ENCODE measurements around the gene SRGAP2C.
"Not testable (repeated sequence)": the region's sequence is repeated elsewhere in the genome, so short reads cannot be mapped to it uniquely, and the experiment has no call there.

Gene SRGAP2C

DNA sequence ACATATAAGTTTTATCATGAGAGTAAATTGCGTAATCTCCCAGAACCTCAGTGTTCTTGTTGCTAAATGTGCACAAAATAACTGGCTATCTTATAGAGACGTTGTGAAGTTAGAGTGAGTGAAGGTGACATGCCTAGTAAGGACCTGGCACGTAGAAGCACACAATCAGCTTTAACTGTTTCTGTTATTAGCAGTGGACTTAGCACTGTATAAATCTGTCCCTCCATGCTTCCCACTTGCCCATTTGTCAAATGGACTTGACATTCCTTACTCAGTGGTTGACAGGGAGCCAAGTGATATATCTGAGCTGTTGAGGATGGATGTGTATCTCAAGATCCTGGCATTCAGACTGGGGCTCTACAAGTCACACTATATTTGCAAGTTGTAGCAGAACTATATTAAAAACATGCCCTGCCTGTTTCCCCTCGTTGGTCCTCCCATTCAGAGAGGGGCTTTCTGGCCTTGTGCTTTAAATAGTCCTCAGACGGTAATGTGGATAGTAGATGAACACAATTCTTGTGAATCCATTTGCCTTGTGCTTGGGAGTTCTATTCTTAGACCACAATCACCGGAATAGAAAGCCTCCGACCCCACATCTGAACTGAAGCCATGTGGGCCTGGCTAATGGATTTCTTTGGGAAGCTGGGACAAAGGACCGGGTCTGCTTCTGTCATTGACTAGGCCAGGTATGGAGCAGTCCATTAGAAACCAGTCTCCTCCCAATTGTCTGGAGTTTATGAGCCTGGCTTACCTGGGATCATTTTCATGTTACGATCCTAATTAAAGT lies 43.0 kb downstream of the SRGAP2C start:
- DNase-seq (ENCODE audit: low spot score) = not testable (repeated sequence)

DNA sequence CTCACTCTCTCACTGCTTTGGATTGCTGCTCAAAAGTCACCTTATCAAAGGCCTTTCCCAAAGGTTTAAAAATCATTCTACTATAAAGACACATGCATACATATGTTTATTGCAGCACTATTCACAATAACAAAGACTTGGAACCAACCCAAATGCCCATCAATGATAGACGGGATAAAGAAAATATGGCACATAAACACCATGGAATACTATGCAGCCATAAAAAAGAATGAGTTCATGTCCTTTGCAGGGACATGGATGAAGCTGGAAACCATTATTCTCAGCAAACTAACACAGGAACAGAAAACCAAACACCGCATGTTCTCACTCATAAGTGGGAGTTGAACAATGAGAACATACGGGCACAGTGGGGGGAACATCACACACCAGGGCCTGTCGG lies 45.9 kb downstream of the SRGAP2C start:
- not testable (repeated sequence) for DNase-seq (ENCODE audit: low spot score)

DNA sequence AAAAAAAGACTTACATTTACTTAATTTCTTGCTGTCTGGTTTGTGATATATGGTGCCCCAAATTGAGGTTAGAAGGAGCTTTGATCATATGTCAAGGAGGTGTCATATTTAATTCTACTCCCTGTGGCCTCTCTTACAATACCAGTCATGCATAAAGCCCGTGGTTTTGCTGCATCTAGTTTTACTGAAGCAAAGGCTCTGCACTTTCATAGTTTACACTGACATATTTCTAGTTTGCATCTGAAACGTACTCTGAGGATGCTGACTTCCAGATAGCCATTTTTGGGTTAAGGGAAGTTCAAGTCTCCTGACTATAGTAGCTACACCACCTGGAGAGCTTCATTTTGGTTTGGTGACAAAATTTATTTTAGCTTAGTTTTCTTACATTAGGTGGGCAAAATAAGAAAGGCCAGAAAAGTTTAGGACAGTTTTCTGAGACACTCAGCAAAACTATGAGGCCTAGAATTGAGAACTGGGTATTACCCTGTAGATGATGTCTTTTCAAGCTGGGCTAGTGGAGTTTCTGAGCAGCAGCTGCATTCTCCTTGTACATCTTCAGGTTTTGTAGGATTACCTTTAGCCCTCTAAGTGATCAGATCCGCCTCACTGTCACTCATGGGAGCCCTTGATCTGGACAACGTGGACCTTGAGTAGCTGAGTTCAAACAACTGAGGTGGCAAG lies 47.8 kb downstream of the SRGAP2C start:
- not testable (repeated sequence) for DNase-seq (ENCODE audit: low spot score)

DNA sequence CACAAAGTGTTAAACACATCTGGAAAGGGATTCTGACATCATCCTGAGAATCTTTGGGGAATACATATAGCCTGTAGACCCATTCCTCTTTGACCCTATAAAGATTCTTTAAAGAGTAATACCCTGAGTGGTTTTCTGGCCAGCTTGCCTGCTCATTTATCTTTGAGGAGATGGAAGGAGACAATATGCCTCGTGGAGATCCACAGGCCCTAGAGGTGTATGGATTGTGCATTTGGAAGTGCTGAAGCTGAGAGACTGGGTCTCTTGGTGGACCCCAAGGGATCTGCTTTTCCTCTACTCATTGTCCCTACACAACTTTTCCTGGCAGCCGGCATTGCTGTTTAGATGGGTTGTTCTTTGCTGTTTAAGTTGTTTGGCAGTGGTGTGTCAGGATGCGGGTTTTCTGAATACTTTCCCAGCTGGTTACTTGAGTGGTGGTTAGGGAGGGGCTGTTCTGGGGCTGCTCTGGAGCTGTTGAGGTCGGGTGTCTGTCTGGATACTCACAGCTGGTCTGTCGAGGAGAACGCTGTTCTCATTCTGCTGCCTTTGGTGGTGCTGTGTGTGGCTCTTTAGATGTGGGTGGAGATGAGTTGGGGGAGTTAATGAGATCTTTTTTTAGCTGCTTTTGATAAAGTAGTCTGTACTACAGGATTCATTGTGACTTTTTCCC lies 49.5 kb downstream of the SRGAP2C start:
- DNase-seq (ENCODE audit: low spot score) = not testable (repeated sequence)

DNA sequence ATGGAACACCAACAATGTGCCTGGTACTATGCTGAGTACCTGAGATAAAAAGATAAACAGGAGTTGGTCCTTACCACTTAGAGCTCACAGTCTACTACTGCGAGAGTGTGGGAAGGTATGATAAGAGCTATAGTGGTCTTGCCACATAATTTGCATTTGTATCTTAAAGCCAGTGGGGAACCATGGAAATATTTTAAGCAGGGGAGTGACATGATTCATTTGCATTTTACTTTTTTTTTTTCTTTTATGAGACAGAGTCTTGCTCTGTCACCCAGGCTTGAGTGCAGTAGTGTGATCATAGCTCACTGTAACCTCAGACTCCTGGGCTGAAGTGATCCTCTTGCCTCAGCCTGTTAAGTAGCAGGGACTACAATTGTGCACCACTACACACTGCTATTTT lies 53.6 kb downstream of the SRGAP2C start:
- not testable (repeated sequence) for DNase-seq (ENCODE audit: low spot score)

DNA sequence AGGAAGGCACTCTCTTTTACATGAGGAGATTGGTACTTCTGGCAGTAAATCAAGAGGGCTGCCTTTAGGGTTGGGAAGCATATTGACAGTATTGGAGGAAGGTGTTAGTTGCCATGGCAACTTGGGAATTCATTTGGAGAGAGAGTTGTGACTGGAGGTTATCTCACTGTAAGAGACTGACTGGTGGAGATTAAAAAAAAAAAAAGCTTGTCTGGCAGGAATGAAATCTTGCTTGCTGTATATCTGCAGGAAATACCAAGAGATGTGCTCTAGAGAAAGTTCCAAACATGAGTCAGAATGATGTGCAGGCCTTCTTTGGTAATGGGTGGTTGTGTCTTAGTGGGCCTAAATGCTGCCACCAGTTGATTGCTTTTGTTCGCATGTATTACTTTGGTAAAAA lies 59.1 kb downstream of the SRGAP2C start:
- DNase-seq (ENCODE audit: low spot score) = not testable (repeated sequence)

DNA sequence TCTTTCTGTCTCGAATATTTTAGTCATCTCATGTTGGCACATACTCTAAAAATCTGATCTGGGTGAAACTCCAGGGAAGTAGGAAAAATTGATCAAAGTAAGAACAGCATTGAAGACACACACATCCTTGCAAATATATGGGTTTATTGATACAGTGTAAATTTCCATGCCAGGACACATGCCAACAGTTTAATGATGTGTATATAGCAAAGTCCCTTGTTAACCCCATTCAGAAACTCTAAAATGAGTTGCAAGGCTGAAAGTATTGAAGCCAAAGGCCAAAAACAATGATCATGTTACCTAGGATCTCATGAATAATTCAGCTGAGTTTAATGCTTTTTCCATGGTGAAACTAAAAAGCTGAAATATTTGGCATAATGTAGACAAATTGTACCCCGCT lies 61.6 kb downstream of the SRGAP2C start:
- not testable (repeated sequence) for DNase-seq (ENCODE audit: low spot score)

DNA sequence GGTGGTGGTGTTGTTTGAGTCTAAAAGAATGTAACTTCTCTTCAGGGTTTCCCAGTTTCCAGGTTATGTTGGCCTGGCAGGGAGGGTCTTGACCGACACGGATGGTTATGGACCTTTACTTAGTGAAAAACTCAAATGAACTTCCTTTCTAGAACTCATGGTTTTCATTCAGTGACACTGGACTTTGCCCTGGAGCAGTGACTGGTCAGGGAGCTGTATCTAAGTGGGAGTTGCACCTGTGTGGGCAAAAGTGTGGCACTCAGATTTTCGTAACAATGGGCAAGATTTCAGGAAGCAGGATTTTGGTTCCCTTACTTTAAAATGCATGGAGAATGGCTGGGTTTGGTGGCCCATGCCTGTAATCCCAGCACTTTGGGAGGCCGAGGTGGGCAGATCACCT lies 67.9 kb downstream of the SRGAP2C start:
- DNase-seq (ENCODE audit: low spot score) = not testable (repeated sequence)

DNA sequence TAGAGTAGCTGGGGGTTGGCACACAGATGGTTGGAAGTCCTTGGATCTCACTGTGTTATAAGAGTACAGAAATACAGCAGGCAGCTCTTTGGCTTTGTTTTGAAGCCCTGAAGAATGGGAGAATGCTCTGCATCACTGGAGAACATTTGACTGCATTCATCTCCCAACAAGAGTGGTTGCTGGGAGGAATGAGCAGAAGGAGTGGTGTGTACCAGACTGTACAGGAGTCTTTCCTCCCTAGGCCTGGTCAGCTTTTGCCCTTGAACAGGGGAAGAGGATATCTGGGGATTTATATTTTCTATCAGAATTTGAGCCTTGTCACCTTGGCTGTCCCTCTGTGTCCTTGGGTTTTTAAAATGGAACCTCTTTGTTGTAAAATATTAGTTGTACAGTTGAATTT lies 69.8 kb downstream of the SRGAP2C start:
- not testable (repeated sequence) for DNase-seq (ENCODE audit: low spot score)

DNA sequence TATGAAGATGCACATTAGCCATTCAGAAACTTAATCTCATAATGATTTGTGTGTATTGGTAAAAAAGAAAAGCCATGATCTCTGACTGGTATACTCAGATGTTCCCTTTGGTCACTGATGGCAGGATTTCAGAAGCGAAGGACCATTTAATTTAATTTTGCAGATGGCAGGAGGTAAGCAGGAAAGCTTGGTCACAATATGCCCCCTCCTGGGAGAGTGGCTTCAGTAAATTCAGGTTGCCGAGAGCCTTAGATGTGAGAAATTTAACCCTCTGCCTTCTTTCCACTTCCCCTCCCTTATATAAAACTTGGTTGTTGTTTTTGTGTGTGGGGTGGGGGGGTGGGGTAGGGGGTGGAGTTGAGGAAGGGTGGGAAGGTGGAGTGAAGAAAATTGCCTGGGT lies 72.9 kb downstream of the SRGAP2C start:
- not testable (repeated sequence) for DNase-seq (ENCODE audit: low spot score)

DNA sequence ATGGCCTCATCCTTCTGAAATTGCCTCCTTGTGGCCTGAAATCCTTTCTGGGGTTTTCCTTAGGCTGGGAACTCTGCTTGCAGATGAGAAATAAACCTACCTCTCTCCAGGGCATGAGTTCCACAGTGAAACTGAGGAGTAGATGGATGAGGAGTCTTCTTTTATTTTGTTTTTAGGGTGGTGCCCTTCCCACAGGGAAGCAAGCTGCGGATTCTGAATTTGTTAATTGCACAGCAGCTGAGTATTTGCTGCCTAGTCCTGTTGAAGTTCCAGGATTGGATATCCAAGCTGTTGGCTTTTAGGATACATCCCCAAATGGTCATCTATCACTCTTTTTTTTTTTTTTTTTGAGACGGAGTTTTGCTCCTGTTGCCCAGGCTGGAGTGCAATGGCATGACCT lies 73.4 kb downstream of the SRGAP2C start:
- DNase-seq (ENCODE audit: low spot score) = not testable (repeated sequence)

DNA sequence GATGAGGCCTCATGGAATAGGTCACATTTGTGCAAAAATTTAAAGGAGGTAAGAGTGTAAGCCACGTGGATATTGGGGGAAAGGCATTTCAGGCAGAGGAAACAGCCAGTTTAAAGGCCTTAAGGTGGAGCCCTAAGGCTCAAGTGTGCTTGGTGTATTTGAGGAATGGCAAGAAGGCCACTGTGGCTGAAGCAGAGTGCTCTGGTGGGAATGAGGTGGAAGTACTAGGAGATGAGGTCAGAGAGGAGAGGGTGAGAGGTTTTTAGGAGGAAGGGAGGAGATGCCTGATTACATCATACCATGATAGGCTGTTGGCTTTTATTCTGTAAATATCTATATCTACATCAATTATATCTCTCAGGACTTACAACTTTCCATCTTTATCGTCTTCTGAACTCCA lies 75.4 kb downstream of the SRGAP2C start:
- not testable (repeated sequence) for DNase-seq (ENCODE audit: low spot score)

DNA sequence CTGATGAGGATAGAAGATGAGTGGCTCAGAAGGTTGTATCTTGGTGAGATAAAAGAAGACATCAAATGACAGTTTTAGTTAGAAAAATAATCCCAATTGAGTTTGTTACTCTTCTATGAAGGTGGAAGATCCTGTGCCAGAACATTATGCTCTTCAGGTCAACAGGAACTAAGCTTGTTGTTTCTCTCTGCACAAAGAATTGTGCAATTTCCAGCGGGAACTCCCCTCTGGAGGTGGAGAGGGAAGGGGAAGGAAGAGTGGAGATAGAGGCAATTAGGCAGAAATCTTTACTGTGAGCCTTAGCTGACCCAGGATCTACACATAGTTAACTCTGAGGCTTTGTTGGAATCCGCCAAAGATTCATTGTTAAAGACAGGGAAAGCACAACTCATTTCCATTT lies 77.4 kb downstream of the SRGAP2C start:
- not testable (repeated sequence) for DNase-seq (ENCODE audit: low spot score)

DNA sequence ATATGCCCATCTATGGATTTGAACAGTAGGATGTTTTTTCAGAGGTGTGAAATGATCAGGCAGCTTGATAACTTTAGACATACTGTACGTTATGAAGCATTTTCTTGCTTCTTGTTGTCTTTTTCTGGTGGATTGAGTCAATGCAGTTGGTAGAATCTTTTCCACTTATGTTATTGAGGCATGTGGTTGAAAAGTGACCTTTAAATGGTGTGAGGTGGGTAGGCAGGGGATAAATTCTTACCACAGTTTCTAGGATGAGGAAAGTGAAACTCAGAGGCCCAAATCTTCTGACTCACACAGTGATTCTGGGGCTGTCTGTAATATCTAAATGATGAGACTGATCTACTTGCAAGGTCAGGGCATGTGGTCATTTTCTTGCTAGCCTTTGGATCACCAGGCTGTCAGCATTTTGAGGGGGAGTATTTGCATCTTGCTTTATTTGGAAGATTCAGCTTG lies 79.0 kb downstream of the SRGAP2C start:
- DNase-seq (ENCODE audit: low spot score) = not testable (repeated sequence)

DNA sequence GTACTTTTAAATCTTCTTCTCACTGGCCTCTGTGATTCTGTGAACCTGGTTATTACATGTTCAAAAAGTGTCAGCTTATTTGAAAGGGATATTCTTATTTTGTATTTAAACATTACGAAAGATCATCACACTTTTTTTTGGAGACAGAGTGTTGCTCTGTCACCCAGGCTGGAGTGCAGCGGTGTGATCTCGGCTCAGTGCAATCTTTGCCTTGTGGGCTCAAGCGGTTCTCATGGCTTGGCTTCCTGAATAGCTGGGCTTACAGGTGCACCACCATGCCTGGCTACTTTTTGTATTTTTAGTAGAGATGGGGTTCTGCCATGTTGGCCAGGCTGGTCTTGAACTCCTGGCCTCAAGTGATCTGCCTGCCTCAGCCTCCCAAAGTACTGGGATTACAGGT lies 82.3 kb downstream of the SRGAP2C start:
- not testable (repeated sequence) for DNase-seq (ENCODE audit: low spot score)

DNA sequence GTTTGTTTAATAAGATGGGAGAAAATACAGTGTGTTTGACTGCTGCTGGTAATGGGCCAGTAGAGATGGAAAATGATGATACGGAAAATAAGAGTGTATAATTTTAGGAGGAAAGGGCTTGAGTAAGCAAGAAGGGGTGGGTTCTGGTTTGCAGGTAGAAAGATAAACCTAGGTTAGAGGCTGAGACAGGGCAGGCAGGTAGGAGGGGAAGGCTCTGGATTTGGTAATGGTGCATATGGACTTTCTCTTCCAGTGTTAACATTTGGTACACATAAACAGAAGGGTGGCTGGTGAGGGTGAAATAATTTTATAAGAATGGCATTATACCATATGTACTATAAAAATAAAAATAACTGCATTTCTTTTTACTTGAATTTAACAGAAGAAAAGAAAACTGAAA lies 84.5 kb downstream of the SRGAP2C start:
- not testable (repeated sequence) for DNase-seq (ENCODE audit: low spot score)

DNA sequence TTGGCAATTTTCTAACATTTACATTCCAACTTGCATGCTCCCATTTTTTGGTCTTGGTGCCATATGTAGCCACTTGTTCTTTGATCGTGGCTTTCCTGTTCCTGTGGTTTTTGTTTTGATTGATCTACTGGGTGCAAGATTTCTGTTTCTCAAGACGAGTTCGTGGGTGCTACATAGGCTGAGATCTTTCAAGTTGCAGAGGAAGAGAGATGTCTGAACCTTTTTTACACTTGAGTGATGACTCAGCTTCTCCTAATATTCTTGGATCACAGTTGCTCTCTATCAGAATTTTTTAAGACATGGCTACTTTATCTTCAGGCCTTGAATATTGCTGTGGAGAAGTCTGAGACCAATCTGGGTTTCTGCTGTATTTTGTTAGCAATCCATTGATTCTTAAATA lies 85.2 kb downstream of the SRGAP2C start:
- DNase-seq (ENCODE audit: low spot score) = not testable (repeated sequence)

DNA sequence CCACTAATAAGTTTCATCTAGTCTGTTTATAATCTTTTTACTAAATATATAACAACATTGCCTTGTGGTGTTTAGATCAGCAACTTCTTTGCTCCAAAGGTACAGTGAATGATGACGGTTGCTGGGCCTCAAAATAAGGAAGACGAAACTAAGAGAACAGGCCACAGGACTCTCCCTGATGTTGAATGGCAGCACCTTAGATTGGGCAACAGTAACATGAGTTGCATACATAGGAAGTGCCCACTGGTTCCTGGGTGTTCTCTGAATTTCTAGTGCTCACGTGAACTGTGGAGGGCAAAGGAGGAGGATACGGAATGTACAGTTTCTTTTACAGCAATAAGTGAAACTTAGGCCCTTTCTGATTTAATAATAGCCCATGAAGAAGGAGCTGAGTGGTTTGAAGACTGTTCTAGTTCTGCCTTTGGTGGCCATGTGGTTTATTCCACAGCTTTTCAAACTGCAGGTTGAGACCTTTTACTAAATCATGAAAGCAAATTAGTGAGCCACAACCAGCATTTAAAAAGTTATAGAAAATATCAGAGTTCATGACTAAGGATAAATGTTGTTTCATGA lies 86.5 kb downstream of the SRGAP2C start:
- DNase-seq (ENCODE audit: low spot score) = not testable (repeated sequence)

DNA sequence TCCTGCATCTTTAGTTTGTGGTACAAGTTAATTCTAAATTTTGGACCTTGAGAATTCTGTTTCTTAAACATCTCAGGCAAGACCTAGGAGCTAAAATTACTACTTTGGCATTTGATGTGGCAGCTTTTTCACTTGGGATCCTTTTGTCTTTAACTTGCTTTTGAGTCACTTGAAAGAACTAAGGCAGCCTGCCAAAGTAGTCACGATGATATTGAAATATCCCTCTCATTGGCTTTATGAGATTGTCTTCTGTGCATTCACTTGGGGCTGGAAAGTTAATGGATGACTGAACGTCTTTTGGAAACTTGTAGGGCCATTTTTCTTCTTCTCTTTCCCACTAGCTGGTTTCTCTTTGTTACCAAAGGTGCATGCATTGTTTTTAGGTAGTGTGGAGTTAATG lies 90.7 kb downstream of the SRGAP2C start:
- DNase-seq (ENCODE audit: low spot score) = not testable (repeated sequence)

DNA sequence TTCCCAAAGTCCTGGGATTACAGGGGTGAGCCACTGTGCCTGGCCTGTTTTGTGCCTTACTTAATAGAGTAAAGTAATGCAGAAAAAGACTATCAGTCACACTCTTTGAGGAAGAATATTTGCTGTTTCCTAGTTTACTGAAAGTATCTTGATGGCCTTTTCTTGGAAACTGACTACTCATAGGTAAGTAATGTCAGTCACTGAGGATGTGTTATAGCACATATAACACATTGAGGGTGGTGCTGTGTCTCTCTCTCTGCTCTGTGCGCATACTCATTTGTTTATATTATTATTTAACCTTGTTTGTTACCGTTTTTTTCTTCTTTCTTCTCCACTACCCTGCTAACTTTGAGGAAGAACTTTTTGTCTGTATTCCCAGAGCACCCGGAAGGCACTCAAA lies 93.4 kb downstream of the SRGAP2C start:
- DNase-seq (ENCODE audit: low spot score) = not testable (repeated sequence)

DNA sequence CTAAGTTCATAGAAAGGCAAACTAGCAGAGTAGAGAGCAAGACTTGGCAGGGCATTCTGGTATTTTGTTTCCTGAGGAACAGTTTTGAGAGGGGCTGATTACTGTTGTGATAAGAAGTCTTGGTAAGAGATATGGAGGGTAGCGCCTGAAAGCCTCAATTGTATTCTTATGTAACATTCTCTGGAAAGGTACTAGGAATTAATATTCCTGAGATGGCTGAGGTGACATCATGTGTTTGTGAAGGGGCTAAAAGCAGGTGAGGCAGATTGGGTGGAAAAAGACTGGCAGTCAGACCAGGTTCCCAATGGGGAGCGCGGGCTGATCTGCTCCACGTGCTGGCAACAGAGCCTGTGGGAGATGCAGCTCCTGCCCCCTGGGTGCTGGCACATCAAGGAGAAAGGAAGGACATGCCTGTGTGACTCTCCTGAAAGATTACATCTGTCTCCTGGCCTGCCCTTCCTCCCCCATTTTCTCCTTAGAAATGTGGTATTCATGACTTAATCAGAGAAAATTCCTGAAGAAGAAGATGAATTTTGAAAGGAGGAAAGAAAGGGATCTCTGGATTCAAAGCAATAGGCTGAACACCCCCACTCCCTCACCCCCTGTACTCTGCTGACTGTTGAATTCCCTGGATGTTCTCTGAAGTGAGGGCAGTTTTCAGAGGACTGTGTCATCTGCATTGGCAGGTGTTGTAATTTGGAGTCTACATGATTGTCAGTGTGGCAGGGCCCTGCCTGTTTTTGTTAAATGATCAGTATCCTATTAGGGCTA lies 94.2 kb downstream of the SRGAP2C start:
- not testable (repeated sequence) for DNase-seq (ENCODE audit: low spot score)

DNA sequence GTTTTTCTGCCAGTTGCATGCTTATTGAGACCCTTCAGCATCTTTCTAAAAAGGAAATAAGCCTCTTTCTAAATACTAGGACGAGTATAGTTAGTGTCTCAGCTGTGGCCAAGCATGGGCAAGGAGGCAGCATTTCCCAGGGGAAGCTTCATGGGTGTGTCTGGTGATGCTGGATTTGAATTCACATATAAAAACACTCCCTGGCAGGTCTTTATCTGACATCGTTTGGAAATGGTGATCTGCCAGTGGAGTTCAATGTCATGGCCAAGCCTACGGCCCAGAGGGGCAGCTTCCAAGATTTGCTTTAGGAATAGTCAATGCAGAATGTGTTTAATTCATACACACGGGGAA lies 94.7 kb downstream of the SRGAP2C start:
- DNase-seq (ENCODE audit: low spot score) = not testable (repeated sequence)

Measured in AG08396 (cell line).